ENCODE measurements around the gene CNTN6.

GRCh38 chr3:1348547-1348946, 255.7 kb downstream of the CNTN6 start:
- TF ChIP-seq, protein P1, sequence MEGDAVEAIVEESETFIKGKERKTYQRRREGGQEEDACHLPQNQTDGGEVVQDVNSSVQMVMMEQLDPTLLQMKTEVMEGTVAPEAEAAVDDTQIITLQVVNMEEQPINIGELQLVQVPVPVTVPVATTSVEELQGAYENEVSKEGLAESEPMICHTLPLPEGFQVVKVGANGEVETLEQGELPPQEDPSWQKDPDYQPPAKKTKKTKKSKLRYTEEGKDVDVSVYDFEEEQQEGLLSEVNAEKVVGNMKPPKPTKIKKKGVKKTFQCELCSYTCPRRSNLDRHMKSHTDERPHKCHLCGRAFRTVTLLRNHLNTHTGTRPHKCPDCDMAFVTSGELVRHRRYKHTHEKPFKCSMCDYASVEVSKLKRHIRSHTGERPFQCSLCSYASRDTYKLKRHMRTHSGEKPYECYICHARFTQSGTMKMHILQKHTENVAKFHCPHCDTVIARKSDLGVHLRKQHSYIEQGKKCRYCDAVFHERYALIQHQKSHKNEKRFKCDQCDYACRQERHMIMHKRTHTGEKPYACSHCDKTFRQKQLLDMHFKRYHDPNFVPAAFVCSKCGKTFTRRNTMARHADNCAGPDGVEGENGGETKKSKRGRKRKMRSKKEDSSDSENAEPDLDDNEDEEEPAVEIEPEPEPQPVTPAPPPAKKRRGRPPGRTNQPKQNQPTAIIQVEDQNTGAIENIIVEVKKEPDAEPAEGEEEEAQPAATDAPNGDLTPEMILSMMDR (IDR thresholded peaks at IDR 0.05; ENCODE audit: low read depth, low read length, poor library complexity, severe bottlenecking), result no peak
- no peak for TF ChIP-seq EZH2phosphoT487 (IDR thresholded peaks at IDR 0.05; ENCODE audit: borderline replicate concordance, low read length)
